HFFc6 (cell line): Measurements from ENCODE around the gene NCAPG. TPM values are rescaled to one million over a fixed set of nuclear protein-coding genes. Genes with fewer than 3 reads are reported as not detected.
"Not testable (repeated sequence)": the region's sequence is repeated elsewhere in the genome, so short reads cannot be mapped to it uniquely, and the experiment has no call there.

Source experiments
- DNase-seq: peaks from one replicate; pipeline ENCODE4 v3.0.0-alpha.2; 2018
- H3K27ac Mint-ChIP-seq: 2 replicates; pipeline ENCODE4 v1.8.0; 2020; ENCODE audit warnings: mild to moderate bottlenecking, mixed read lengths
- H3K27me3 Mint-ChIP-seq: 2 replicates; pipeline ENCODE4 v1.8.0; 2021; ENCODE audit warnings: mild to moderate bottlenecking, moderate library complexity, mixed read lengths; ENCODE audit not compliant: insufficient read depth
- H3K36me3 Mint-ChIP-seq: 2 replicates; pipeline ENCODE4 v1.8.0; 2021; ENCODE audit warnings: low read depth, mixed read lengths
- H3K4me1 Mint-ChIP-seq: 2 replicates; pipeline ENCODE4 v1.8.0; 2020; ENCODE audit warnings: low read depth, mixed read lengths
- H3K4me3 Mint-ChIP-seq: 2 replicates; pipeline ENCODE4 v1.8.0; 2020; ENCODE audit warnings: mild to moderate bottlenecking, moderate library complexity, mixed read lengths
- H3K9me3 Mint-ChIP-seq: 2 replicates; pipeline ENCODE4 v1.8.0; 2020; ENCODE audit warnings: mild to moderate bottlenecking, mixed read lengths
- total RNA-seq, 6 experiments: library from RNA; stranded (reverse); fragmentation: NEBNext Ultra II Directional; extraction: Animal tissue kit (Norgen Biotek cat#: 25700); gene quantifications; 2 replicates in 1 of 6; 3 replicates in 5 of 6; pipeline ENCODE4 v1.2.3, GENCODE V29; 2021
- TF ChIP-seq, protein P1 (sequence below): fragments of 200-600 bp; sonication (generic); IDR thresholded peaks from 2 replicates; pipeline ENCODE4 v1.5.0; 2021; ENCODE audit warnings: antibody characterized with exemption, mild to moderate bottlenecking

Gene NCAPG
- total RNA-seq, 6 experiments from 2014 or later, result 16.2 to 39.2 (median 32.7) TPM

DNA sequence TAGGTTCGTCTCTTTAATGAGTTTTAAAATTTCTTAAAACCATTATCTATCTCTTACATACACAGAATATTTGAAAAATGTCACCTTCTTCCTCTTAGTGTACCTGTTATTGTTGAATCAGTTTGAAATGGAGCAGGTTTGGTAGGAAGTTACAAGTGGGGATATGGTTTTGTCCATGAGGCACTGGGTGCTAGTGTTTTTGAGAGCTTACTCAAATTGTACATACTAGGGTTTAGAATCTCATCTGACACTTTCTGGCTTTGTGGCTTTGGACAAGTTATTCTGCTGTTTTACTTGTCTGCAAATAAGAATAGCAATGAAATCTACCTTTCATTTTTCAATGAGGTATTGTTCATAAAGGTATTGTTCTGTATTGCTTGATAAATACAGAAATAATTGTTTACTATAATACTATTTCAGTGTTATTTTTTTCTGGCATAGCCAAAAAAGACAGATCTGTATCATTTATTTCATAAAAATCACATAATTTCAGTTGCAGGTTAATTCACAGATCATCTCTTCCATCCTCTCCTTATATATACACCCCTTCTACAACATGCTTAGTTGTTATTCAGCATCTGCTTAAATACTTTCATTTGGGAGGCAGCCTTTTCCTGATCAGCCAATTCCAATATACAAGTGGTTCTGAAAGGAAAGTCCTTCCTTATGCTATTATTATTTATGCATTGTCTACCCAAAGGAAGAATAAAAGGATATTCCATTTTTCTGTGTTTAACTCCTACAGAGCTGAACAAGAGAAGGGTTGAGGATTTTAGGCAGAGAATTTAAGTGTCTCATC lies 13.3 kb downstream of the NCAPG start:
- Mint-ChIP-seq H3K9me3 (no peaks in the 10 kb centered on the region), H3K36me3 (peaks cover 17% of the 10 kb centered on the region), H3K4me3 (no peak overlapping the region), H3K27me3 (no peaks in the 10 kb centered on the region), H3K27ac (no peak overlapping the region), H3K4me1 (peaks cover 17% of the 10 kb centered on the region; the same call in 1 of the 2 replicates)
- DNase-seq, result no peak
- TF ChIP-seq, protein P1, sequence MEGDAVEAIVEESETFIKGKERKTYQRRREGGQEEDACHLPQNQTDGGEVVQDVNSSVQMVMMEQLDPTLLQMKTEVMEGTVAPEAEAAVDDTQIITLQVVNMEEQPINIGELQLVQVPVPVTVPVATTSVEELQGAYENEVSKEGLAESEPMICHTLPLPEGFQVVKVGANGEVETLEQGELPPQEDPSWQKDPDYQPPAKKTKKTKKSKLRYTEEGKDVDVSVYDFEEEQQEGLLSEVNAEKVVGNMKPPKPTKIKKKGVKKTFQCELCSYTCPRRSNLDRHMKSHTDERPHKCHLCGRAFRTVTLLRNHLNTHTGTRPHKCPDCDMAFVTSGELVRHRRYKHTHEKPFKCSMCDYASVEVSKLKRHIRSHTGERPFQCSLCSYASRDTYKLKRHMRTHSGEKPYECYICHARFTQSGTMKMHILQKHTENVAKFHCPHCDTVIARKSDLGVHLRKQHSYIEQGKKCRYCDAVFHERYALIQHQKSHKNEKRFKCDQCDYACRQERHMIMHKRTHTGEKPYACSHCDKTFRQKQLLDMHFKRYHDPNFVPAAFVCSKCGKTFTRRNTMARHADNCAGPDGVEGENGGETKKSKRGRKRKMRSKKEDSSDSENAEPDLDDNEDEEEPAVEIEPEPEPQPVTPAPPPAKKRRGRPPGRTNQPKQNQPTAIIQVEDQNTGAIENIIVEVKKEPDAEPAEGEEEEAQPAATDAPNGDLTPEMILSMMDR, result no peak

DNA sequence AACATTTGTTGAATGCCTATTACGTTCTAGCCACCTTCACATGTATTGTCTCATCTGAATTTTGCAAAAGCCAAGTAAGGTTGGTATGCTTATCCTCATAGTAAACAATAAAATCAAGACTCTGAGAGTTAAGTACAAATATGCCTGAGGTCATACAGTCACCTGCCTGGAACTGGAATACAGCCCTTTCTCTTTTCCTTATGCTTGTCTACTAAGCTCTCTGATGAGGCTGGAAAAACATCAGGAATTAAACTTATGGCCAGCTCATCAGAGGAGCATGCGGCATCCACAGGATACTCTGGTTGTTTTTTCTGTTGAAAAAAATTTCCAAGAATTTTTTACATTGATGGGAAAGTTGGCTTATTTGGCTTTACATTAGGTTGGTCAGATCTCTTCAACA lies 35.5 kb downstream of the NCAPG start:
- peaks cover 52% of the 10 kb centered on the region for H3K36me3 Mint-ChIP-seq
- H3K9me3 Mint-ChIP-seq, result no peaks in the 10 kb centered on the region
- H3K27me3 Mint-ChIP-seq, result no peaks in the 10 kb centered on the region
- peak; percentile 47 for DNase-seq
- H3K4me3 Mint-ChIP-seq, result no peak overlapping the region
- TF ChIP-seq, protein P1, result no peak
- H3K27ac Mint-ChIP-seq, result peak overlapping the region; percentile 3; the same call in 1 of the 2 replicates
- peaks cover 18% of the 10 kb centered on the region for H3K4me1 Mint-ChIP-seq

DNA sequence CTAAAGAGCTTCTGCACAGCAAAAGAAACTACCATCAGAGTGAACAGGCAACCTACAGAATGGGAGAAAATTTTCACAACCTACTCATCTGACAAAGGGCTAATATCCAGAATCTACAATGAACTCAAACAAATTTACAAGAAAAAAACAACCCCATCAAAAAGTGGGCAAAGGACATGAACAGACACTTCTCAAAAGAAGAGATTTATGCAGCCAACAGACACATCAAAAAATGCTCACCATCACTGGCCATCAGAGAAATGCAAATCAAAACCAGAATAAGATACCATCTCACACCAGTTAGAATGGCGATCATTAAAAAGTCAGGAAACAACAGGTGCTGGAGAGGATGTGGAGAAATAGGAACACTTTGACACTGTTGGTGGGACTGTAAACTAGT lies 39.5 kb downstream of the NCAPG start:
- H3K36me3 Mint-ChIP-seq, result peaks cover 29% of the 10 kb centered on the region
- not testable (repeated sequence) for H3K9me3 Mint-ChIP-seq, H3K4me3 Mint-ChIP-seq, H3K27ac Mint-ChIP-seq, DNase-seq, H3K27me3 Mint-ChIP-seq
- peaks cover 26% of the 10 kb centered on the region for H3K4me1 Mint-ChIP-seq

DNA sequence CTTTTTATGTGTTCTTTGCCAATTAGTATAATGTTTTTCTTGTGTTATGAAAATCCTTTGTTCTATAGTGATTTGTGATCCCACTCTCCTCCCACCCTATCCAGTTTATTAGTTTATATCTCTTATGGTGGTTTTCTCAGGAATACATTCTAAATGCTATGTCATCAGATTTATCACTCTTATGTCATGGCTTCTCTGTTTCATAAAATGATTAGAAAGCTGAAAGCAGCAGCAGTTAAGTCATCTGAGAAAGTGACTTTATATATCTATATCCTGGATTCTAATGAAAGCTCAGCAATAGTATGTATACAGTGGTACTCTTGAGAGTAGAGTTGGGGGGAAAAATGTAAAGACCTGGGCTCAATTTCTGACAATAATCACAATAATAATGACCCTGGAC lies 41.2 kb downstream of the NCAPG start:
- Mint-ChIP-seq H3K9me3 (no peaks in the 10 kb centered on the region), H3K27me3 (no peaks in the 10 kb centered on the region), H3K4me1 (peaks cover 10% of the 10 kb centered on the region), H3K27ac (no peak overlapping the region), H3K36me3 (peaks cover 14% of the 10 kb centered on the region; the same call in 1 of the 2 replicates), H3K4me3 (no peak overlapping the region)
- TF ChIP-seq, protein P1, result no peak
- DNase-seq, result no peak

DNA sequence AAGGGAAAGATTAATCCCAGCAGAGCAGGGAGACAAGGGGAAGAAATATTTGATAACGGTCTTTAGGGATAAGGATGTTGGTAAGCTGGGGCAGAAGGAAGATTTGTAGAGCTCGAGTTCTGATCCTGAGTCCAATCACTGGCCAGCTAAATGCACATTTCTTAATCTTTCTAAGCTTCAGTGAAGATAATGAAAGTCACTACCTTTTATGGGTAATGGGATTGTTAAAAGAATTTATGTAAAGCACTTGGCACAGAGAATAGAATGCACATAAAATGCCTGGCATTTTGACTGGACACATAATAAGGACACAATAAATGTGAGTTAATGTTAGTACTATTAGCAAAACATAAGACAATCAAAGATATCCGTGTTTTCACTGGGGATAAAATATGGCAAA lies 43.3 kb downstream of the NCAPG start:
- Mint-ChIP-seq H3K27ac (no peak overlapping the region), H3K9me3 (no peaks in the 10 kb centered on the region), H3K4me3 (no peak overlapping the region), H3K27me3 (no peaks in the 10 kb centered on the region), H3K36me3 (peaks cover 5% of the 10 kb centered on the region; the same call in 1 of the 2 replicates), H3K4me1 (peaks cover 7% of the 10 kb centered on the region)
- DNase-seq, result no peak
- TF ChIP-seq, protein P1, result no peak

DNA sequence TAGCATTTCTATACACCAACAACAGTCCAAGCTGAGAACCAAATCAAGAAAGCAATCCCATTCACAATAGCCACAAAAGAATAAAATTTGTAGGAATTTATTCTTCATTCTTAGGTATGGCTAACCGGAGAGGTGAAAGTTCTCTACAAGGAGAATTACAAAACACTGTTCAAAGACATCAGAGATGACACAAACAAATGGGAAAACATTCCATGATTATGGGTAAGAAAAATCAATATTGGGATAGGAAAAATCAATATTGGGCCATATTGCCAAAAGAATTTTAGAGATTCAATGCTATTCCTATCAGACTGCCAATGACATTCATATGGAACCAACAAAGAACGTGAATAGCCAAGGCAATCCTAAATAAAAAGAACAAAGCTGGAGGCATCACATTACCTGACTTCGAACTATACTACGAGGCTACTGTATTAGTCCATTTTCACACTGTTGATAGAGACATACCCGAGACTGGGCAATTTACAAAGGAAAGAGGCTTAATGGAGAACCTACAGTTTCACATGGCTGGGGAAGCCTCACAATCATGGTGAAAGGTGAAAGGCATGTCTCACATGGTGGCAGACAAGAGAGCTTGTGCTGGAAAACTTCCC lies 49.1 kb downstream of the NCAPG start:
- Mint-ChIP-seq H3K36me3 (peaks cover 35% of the 10 kb centered on the region), H3K27me3 (no peaks in the 10 kb centered on the region; the same call in 1 of the 2 replicates), H3K9me3 (peaks cover 14% of the 10 kb centered on the region), H3K4me1 (no peaks in the 10 kb centered on the region), H3K27ac (no peak overlapping the region), H3K4me3 (no peak overlapping the region)
- no peak for DNase-seq
- TF ChIP-seq, protein P1, result no peak

DNA sequence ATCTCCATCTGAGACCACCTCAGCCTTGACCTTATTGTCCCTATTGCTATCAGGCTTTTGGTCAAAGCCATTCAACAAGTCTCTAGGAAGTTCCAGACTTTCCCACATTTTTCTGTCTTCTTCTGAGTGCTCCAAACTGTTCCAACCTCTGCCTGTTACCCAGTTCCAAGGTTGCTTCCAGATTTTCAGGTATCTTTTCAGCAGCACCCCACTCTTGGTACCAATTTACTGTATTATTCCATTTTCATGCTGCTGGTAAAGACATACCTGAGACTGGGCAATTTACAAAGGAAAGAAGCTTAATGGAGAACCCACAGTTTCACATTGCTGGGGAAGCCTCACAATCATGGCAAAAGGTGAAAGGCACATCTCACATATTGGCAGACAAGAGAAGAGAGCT lies 51.1 kb downstream of the NCAPG start:
- not testable (repeated sequence) for H3K4me3 Mint-ChIP-seq, DNase-seq, H3K27me3 Mint-ChIP-seq, H3K27ac Mint-ChIP-seq, H3K4me1 Mint-ChIP-seq
- peaks cover 14% of the 10 kb centered on the region for H3K9me3 Mint-ChIP-seq
- H3K36me3 Mint-ChIP-seq, result peaks cover 37% of the 10 kb centered on the region
